Memory B cell (primary cell): ENCODE measurements around the gene ETNK2.

ENCODE experiments used
- ATAC-seq: fragments of 150-1000 bp; cut with Tn5 transposase; 2 replicates; pipeline ENCODE4 v1.10.0; 2021; ENCODE audit warnings: low read depth, mild to moderate bottlenecking, moderate library complexity
- DNase-seq, 2 donors: peaks; one replicate each; pipeline ENCODE4 v3.0.0; 2022; ENCODE audit warnings: low spot score in 2 of 2
- H3K27ac Mint-ChIP-seq: one replicate; pipeline ENCODE4 v1.8.0; 2022; ENCODE audit warnings: mild to moderate bottlenecking, moderate library complexity, mixed read lengths
- H3K27me3 Mint-ChIP-seq: one replicate; pipeline ENCODE4 v1.8.0; 2022; ENCODE audit warnings: mixed read lengths
- H3K36me3 Mint-ChIP-seq: one replicate; pipeline ENCODE4 v1.8.0; 2022; ENCODE audit warnings: mild to moderate bottlenecking, mixed read lengths
- H3K4me1 Mint-ChIP-seq: one replicate; pipeline ENCODE4 v1.8.0; 2022; ENCODE audit warnings: mixed read lengths
- H3K4me3 Mint-ChIP-seq: one replicate; pipeline ENCODE4 v1.8.0; 2022; ENCODE audit warnings: mild to moderate bottlenecking, moderate library complexity, mixed read lengths
- H3K9me3 Mint-ChIP-seq: one replicate; pipeline ENCODE4 v1.8.0; 2022; ENCODE audit warnings: mixed read lengths

Gene ETNK2

DNA sequence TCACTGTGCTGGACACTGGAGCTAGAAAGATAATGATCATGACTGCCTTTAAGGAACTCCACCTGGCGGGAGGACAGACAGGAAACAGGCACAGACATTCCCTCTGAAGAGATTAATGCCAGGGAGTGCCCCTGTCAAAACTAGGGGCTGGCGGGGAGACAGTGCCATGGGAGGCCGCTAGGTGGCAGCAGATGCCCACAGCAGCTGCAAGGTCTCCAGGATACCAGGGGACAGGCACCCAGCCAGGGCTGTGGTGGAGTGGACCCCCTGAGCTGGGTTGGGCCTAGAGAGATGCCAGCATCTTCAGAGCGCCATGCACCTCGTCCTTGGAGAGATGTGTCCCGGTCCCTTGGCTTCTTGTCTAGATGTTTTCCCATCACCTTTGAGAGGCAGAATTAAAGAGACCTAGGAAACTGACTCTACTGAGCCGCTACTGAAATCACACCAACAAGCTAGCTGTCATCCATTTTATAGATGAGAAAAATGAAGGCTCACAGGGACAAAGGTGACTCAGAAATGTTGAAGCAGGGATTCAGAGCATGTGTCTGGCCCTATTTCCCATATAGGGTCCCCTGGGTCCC is 10.7 kb upstream of the ETNK2 start:
- H3K4me3 Mint-ChIP-seq, result no peak overlapping the region
- no peak overlapping the region for H3K27ac Mint-ChIP-seq
- H3K9me3 Mint-ChIP-seq, result peaks cover 4% of the 10 kb centered on the region
- H3K4me1 Mint-ChIP-seq, result no peaks in the 10 kb centered on the region
- H3K36me3 Mint-ChIP-seq, result no peaks in the 10 kb centered on the region
- DNase-seq, result peak; percentile 76 to 81
- peak; percentile 90 for ATAC-seq
- peaks cover 22% of the 10 kb centered on the region for H3K27me3 Mint-ChIP-seq

DNA sequence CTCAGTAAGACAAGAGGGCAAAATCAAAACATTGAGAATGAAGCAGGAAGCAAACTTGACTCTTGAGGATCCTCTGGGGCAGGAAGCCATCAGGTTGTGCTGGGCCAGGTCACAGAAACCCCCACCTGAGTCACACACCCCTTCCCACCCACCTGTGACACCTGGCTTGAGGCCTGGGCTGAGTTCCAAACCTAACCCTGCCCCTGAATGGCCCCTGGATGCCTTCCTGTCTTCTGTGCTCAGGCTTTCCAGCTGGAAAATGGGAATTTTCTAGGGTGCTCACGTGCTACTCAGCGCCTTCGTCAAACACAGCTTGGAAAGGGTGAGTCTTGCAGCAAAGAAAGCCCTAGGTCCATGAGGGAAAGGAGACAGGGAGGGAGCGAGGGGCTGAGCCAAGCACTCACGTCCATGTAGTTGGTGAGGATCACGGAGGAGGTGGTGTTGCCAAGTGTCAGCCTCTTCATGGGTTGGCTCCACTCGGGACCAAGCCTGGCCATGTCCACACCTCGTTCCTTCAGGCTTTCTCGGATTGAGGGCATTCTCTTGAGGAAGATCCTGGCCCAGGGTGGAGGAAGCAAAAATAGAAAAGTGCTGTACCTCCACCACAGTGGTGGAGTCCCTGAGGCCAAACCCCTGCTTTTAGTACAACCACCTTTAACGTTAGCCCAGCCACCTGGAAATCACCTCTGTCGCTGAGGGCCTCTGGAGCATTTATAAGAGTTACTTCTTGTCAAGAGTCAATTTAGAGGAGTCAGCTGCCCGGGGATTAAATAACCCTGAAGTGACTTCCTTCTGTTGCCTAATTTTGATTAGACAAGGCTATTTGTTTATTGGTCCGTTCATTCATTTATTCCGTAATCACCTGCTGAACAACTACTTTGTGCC is 10.0 kb upstream of the ETNK2 start:
- Mint-ChIP-seq H3K4me1 (peaks cover 2% of the 10 kb centered on the region), H3K36me3 (no peaks in the 10 kb centered on the region), H3K27ac (no peak overlapping the region), H3K27me3 (peaks cover 20% of the 10 kb centered on the region), H3K9me3 (no peaks in the 10 kb centered on the region), H3K4me3 (no peak overlapping the region)
- ATAC-seq (no peak), DNase-seq (no peak)

DNA sequence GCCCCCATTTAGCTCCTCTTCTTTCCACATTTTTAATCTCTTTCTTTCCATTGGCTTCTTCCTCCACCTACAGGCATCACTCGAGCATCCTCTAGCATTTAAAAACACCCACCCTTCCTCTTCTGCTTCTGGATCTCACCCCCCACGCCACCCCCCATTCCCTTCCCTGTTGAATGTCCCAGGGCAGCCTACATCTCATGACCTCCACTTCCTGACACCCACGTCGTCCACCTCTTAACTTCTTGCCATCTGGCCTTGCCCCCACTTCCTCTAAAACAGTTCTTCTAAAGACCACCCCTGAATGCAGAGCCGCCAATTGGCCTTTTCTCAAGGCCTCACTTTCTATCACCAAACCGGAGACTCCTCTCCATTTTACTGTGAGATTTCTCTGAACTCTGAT is 6.1 kb upstream of the ETNK2 start:
- DNase-seq (no peak), ATAC-seq (no peak)
- H3K9me3 Mint-ChIP-seq, result no peaks in the 10 kb centered on the region
- no peak overlapping the region for H3K27ac Mint-ChIP-seq
- H3K4me3 Mint-ChIP-seq, result no peak overlapping the region
- H3K36me3 Mint-ChIP-seq, result no peaks in the 10 kb centered on the region
- H3K4me1 Mint-ChIP-seq, result peaks cover 2% of the 10 kb centered on the region
- H3K27me3 Mint-ChIP-seq, result peaks cover 29% of the 10 kb centered on the region

DNA sequence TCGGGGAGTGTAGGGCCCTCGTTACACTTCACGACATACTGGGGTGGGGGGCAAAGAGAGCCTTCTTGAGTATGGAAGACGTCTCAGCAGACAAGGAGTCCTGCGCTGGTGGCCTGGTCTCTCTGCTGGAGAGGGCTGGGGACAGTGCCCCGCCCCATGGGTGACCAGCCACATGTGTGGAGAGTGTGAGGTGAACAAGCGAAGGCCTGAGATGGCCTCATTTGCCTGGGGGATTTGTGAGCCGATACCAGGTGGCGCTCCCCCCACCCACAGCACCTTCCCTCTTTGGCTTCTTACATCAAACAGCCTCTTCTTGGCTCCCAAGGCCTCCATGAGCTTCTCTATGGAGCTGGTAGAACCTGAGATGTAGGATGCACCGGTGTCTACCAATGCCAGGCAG is 4.0 kb upstream of the ETNK2 start:
- H3K4me3 Mint-ChIP-seq, result no peak overlapping the region
- H3K9me3 Mint-ChIP-seq, result no peaks in the 10 kb centered on the region
- peaks cover 30% of the 10 kb centered on the region for H3K27me3 Mint-ChIP-seq
- DNase-seq, result no peak
- H3K36me3 Mint-ChIP-seq, result no peaks in the 10 kb centered on the region
- peaks cover 2% of the 10 kb centered on the region for H3K4me1 Mint-ChIP-seq
- H3K27ac Mint-ChIP-seq, result no peak overlapping the region
- no peak for ATAC-seq

DNA sequence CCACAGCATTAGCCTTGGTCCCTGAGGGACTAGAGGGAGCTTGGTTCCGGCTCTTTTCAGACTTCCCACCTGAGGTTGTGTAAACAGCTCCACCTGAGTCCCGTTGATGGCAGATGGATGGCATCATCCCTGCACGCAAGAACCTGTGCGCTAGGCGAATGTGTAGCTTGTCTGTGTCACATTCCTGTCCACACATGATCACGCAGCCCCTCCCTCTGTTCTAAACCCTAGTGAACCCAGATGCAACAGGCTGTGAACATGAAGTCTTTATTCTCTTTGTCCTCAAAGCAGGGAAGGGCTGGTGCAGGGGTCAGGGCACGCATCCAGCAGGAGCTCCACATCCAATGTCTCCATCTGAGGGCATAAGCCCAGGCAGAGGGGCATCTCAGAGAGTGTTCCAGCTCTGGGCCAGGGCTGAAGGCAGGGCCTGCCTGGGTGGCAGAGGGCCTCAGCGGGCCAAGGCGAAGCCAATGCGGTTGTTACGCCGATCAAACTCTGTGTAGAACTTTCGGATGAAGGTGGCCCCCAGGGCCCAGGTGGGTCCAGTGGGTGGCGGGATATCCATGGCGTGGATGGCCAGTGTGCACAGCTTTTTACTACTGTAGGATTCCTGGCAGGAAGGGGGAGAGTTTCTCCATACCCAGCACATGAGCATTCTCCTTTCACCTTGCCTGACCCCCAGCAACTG is 2.9 kb upstream of the ETNK2 start:
- Mint-ChIP-seq H3K4me1 (peaks cover 2% of the 10 kb centered on the region), H3K27ac (no peak overlapping the region), H3K4me3 (no peak overlapping the region), H3K9me3 (no peaks in the 10 kb centered on the region), H3K36me3 (no peaks in the 10 kb centered on the region), H3K27me3 (peaks cover 26% of the 10 kb centered on the region)
- ATAC-seq, result no peak
- DNase-seq, result no peak

DNA sequence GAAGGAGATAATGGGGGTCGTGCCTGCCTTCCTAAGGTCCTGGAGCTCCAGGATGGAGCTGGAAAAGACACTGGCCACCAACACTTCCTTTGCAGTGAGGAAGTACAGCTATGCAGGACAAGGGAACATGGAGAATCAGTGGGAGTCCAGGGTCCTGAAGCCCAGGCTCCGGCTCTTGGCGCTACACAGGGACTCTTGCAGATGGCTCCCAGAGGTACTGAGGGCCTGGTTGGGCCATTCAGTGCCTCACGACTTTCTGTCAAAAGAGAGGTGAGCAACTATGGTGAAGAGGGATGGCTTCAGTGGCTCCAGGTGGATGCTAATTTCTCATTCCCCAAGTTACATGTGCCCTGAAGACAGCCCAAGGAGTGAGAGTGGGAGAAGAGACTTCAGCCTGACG is 1.8 kb upstream of the ETNK2 start:
- no peak overlapping the region for H3K27ac Mint-ChIP-seq
- H3K36me3 Mint-ChIP-seq, result no peaks in the 10 kb centered on the region
- H3K9me3 Mint-ChIP-seq, result no peaks in the 10 kb centered on the region
- no peak overlapping the region for H3K4me3 Mint-ChIP-seq
- no peak for DNase-seq
- ATAC-seq, result no peak
- peaks cover 24% of the 10 kb centered on the region for H3K27me3 Mint-ChIP-seq
- peaks cover 2% of the 10 kb centered on the region for H3K4me1 Mint-ChIP-seq

DNA sequence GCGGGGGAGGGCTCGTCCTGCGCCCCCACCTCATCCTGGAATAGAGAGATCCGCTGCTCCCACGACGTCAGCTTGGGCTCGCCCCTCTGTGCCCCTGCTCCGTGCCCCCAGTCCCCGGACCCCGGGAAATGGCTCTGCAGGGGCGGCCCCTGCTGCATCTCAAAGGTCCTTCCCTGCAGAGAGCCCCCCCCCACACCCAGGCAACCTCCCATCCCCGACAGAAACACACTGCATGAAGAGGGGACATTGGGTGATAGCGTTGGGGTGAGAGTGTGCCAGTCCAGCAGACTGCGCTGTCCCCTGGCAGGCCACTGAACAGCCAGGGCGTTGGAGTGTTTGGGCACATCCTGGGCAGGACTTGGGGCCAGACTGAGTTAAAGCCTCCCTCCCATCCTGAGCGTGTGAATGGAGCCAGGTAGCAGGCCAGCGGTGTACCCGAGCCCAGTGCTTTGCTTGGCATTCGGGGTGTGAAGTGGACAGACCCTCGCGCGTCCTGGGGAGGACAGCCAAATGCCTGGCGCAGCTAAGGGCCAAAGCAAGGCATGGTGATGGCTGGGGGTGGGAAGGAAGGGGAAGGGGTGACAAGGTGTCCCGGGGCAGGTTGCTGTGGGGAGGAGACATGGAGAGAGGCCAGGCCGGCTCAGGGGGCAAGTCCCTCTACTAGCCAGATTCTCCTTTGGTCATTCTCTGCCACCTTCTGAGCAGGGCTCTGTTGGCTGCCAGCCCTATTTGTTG is 633 bp upstream of the ETNK2 start:
- Mint-ChIP-seq H3K9me3 (no peaks in the 10 kb centered on the region), H3K27me3 (peaks cover 20% of the 10 kb centered on the region), H3K36me3 (no peaks in the 10 kb centered on the region), H3K4me3 (peak overlapping the region; percentile 76), H3K27ac (no peak overlapping the region), H3K4me1 (peaks cover 4% of the 10 kb centered on the region)
- ATAC-seq, result peak; percentile 1
- DNase-seq, result no peak

DNA sequence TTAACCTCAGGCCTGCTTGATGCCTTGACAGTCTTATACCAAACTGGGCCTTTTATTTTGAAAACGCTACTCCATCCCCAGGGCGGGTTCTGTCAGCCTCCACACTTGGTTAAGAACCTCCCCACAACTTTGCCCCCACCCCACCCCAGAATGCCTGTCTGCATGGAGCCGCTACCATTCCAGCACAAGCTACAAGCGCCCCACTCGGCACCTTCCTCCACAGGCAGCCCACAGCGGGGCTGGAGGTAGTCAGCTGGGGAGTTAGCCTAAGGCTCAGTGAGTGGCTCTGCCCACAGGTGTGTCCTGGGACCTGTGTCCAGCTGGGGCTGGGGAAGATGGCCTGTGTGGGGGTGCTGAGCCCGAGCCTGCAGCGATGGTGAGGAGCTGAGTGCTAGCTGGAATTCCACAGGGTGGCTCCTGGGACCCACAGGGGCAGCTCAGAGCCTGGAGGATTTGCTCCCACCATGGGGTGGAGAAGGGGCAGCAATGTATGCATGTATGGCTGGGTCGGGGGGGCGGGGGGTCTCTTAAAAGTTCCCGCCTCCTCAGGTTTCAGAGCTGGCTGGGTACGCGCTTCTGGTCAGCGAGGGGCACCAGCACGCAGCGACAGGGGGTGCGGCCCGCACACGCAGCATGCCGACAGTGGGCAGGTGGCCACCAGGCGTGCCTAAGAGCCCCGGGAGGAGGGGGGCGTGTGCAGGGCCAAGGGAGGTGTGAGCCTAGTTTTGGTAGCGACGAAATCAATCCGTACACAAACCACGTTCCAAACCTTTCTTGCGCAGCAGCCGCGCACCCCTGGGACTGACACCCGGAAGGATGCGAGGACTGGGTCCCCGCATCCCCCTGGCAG is 917 bp downstream of the ETNK2 start:
- no peak for DNase-seq
- ATAC-seq, result peak; percentile 40
- Mint-ChIP-seq H3K36me3 (no peaks in the 10 kb centered on the region), H3K27me3 (peaks cover 20% of the 10 kb centered on the region), H3K4me3 (peak overlapping the region; percentile 76), H3K27ac (no peak overlapping the region), H3K4me1 (peaks cover 2% of the 10 kb centered on the region), H3K9me3 (no peaks in the 10 kb centered on the region)

DNA sequence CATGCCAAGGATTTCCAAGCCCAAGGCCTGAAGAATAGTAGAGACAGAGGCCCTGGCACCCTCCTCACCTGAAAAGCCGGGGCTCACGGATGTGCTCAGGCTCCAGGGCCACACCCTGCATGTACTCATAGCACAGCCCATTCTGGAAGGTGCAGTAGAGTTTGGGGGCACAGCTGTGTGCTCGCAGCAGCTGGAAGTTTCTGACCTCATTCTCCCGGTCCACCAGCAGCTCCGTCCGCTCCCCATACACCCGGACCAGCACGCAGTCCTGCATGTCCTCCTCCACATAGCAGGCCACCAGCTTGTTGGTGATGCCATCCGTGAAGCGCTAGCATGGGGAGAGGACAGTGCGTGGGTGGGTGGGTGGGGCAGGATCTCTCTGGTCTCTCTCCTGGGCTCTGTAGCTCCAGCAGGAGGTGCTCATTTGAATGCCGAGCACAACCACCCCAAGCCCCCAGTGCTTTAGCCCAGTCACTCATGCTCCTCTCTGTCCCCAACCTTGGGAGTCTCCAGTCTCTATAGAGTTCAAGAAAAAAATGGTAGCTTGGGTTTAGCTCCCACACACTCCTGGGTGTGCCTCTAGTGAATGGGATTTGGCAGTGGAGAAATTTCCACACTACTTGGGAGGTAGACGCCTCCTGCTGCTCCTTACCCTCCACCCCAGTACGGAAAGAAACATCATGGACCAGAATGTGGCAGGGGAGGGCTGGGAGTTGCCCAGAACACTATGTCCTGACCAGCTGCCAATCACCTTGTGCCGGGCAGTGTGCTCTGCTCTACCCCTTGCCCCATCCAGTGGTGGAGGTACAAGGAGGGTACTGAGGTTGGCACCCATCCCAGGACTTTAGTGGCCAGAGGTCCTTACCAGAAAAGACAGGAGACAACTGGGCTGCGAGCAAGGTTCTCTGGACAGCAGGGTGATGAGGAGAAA is 1.9 kb downstream of the ETNK2 start:
- Mint-ChIP-seq H3K36me3 (no peaks in the 10 kb centered on the region), H3K4me1 (peaks cover 2% of the 10 kb centered on the region), H3K27me3 (peaks cover 17% of the 10 kb centered on the region), H3K27ac (no peak overlapping the region), H3K9me3 (no peaks in the 10 kb centered on the region), H3K4me3 (peak overlapping the region; percentile 34)
- DNase-seq (no peak), ATAC-seq (no peak)

DNA sequence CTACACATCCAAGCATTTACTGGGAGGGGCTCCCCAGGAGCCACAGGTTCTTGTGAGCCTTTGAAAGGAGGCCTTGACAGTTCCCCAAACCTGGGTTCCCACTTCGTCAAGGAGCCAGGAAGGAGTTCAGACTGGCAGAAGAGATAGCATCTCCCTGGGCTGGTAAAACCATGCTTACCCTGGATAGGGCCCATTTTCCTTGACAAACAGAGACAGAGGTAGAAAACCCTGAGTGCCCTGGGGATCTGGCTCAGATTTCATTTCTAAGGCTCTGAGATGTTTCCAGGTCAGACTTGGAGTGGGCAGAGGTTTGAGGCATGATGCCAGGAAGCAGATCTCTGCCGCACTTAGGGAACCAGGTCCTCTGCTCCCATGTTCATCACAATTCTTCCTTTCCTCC is 2.7 kb downstream of the ETNK2 start:
- Mint-ChIP-seq H3K4me1 (peaks cover 2% of the 10 kb centered on the region), H3K36me3 (no peaks in the 10 kb centered on the region), H3K27me3 (peaks cover 20% of the 10 kb centered on the region), H3K9me3 (no peaks in the 10 kb centered on the region), H3K27ac (no peak overlapping the region), H3K4me3 (no peak overlapping the region)
- ATAC-seq (no peak), DNase-seq (no peak)

DNA sequence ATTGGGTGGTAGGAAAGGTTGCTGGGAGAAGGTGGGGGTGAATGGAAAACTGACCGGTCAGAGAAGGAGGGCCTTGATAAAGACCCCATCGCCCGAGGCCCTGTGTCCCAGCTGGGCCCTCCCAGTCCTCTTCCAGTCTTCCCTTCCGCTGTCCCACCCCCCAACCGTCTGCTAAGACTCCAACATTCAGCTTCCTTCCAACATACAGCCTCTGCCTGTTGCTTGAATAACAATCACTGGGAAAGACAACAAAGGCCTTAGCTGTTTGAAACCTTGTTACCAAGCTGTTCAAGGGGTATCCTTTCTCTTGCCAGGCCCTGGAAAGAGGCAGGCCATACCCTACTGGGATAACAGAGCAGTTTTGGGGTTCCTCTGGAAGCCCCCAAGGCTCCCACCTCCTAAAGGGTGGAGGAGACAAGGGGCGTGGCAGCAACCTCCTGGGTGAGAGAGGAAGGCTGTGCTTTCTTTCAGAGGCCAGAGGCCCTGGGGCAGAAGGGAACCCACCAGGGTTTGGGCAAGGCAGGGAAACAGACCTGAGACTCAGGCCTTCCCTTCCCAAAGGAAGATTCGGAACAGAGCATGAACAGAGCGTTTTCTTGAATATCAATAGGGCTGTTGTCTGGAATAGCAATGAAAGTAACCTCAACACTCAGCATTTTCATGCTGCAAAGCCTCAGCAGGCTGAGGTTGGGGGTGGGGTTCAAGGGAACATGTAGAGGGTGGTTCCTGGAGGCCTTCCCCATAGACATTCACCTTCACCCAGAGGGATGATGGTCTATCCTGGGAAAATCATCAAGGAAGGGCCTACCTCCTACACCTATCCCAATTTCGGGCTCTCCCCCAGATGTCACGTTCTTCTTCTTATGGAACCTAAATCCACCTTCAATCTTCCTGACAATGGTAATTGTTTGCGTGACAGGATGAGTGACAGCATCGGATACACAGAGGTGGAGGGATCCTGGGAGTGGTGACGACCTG is 4.1 kb downstream of the ETNK2 start:
- peaks cover 2% of the 10 kb centered on the region for H3K4me1 Mint-ChIP-seq

DNA sequence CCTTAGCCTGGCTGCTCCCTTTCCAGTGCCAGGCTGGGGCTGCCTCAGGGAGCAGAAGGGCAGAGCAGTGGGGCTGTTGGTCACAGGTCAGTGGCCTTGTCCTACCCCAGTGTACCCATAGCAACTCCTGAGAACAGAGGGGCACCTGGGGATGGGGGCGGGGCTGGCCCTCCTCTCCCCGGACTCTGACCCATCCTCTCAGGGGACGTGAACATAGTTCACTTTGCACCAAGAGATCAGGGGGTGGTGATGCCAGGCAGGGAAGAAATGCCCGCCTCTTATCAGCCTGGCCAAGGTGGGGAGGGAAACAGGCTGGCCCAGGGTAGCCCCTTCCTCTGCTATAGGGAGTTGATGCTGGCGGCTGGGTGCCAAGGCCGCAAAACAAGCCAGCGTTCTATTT is 4.9 kb downstream of the ETNK2 start:
- peaks cover 10% of the 10 kb centered on the region for H3K27me3 Mint-ChIP-seq
- H3K36me3 Mint-ChIP-seq, result no peaks in the 10 kb centered on the region
- H3K4me1 Mint-ChIP-seq, result peaks cover 2% of the 10 kb centered on the region
- no peak overlapping the region for H3K4me3 Mint-ChIP-seq
- H3K27ac Mint-ChIP-seq, result no peak overlapping the region
- DNase-seq, result no peak
- H3K9me3 Mint-ChIP-seq, result no peaks in the 10 kb centered on the region
- no peak for ATAC-seq

More for the DNA sequence above, 4.1 kb downstream of the ETNK2 start:
- no peak overlapping the region for H3K4me3 Mint-ChIP-seq
- no peaks in the 10 kb centered on the region for H3K36me3 Mint-ChIP-seq
- no peak for DNase-seq
- peaks cover 14% of the 10 kb centered on the region for H3K27me3 Mint-ChIP-seq
- no peaks in the 10 kb centered on the region for H3K9me3 Mint-ChIP-seq
- no peak overlapping the region for H3K27ac Mint-ChIP-seq
- ATAC-seq, result no peak
